H1 (cell line): ENCODE measurements around the gene CD244. TPM values are rescaled to one million over a fixed set of nuclear protein-coding genes. Genes with fewer than 3 reads are reported as not detected.

Source experiments
- CTCF ChIA-PET: fragments of 300-600 bp; sonication (Branson Sonifier 250); formaldehyde crosslinking; loops from one replicate; lab custom pipeline; 2021; ENCODE audit not compliant: partially characterized antibody; lab: Charles Lee
- POLR2A ChIA-PET: fragments of 300-600 bp; sonication (Branson Sonifier 250); formaldehyde crosslinking; loops from one replicate; lab custom pipeline; 2021; ENCODE audit warnings: inconsistent platforms; ENCODE audit not compliant: partially characterized antibody; lab: Charles Lee
- DNase-seq, 2 experiments: peaks; one replicate each; pipeline versions ENCODE4 v3.0.0 to v3.0.0-alpha.2; 2010 to 2022; ENCODE audit warnings: low spot score in 2 of 2, low read depth in 1 of 2, mixed read lengths in 1 of 2
- FAIRE-seq: peaks from 2 replicates; lab custom pipeline; 2011; peaks lifted over from hg19 to GRCh38; lab: Jason Lieb, UNC
- H2AFZ ChIP-seq: 2 replicates; pipeline ENCODE4 v1.8.1; 2012; ENCODE audit warnings: low read length, inconsistent platforms
- H2AK5ac ChIP-seq: 2 replicates; pipeline ENCODE4 v1.6.1; 2013; ENCODE audit warnings: low read depth, low read length
- H2BK120ac ChIP-seq: replicated peaks from 2 replicates; pipeline ENCODE3; 2013; ENCODE audit warnings: low read depth, low read length, inconsistent platforms
- H2BK12ac ChIP-seq: 2 replicates; pipeline ENCODE4 v1.6.1; 2013; ENCODE audit warnings: low read depth, low read length
- H2BK15ac ChIP-seq: 2 replicates; pipeline ENCODE4 v1.6.1; 2013; ENCODE audit warnings: low read length
- H2BK20ac ChIP-seq: 2 replicates; pipeline ENCODE4 v1.6.1; 2013; ENCODE audit warnings: low read length
- H2BK5ac ChIP-seq: 2 replicates; pipeline ENCODE4 v1.6.1; 2013; ENCODE audit warnings: low read depth, low read length
- H3K14ac ChIP-seq: 2 replicates; pipeline ENCODE4 v1.6.1; 2013; ENCODE audit warnings: inconsistent platforms; ENCODE audit not compliant: insufficient read length
- H3K18ac ChIP-seq: 2 replicates; pipeline ENCODE4 v1.6.1; 2013; ENCODE audit warnings: low read length; ENCODE audit errors: extremely low read depth
- H3K23ac ChIP-seq: 2 replicates; pipeline ENCODE4 v1.6.1; 2013; ENCODE audit warnings: inconsistent platforms; ENCODE audit not compliant: insufficient read length
- H3K23me2 ChIP-seq: 2 replicates; pipeline ENCODE4 v1.6.1; 2013; ENCODE audit warnings: low read depth, low read length
- H3K27ac ChIP-seq: 2 replicates; pipeline ENCODE4 v1.6.1; 2011; ENCODE audit warnings: low read depth, low read length, inconsistent platforms
- H3K27me3 ChIP-seq, 4 experiments: replicated peaks in 1 of 4; 1 replicate in 1 of 4; 2 replicates in 3 of 4; pipeline versions ENCODE4 v1.6.1 to v1.8.1; 2011 to 2013; ENCODE audit warnings: low read length in 3 of 4, mild to moderate bottlenecking in 3 of 4, inconsistent platforms in 2 of 4, mixed read lengths in 2 of 4, moderate library complexity in 1 of 4; ENCODE audit not compliant: control insufficient read depth in 3 of 4, insufficient read depth in 3 of 4; ENCODE audit errors: extremely low read depth in 1 of 4
- H3K36me3 ChIP-seq, 4 experiments: 2 replicates each; pipeline versions ENCODE4 v1.6.1 to v1.8.1; 2011 to 2013; ENCODE audit warnings: mild to moderate bottlenecking in 4 of 4, low read length in 3 of 4, moderate library complexity in 2 of 4, control low read depth in 1 of 4, inconsistent platforms in 1 of 4; ENCODE audit not compliant: insufficient read depth in 4 of 4, control insufficient read depth in 2 of 4
- H3K4ac ChIP-seq: replicated peaks from 2 replicates; pipeline ENCODE3; 2013; ENCODE audit warnings: low read length, low read depth, mixed read lengths, inconsistent platforms; ENCODE audit not compliant: insufficient read length
- H3K4me1 ChIP-seq, 4 experiments: replicated peaks in 1 of 4; 1 replicate in 1 of 4; 2 replicates in 3 of 4; pipeline versions ENCODE4 v1.6.1 to v1.8.1; 2011 to 2013; ENCODE audit warnings: low read length in 3 of 4, inconsistent platforms in 2 of 4, mixed read lengths in 1 of 4; ENCODE audit not compliant: insufficient read depth in 4 of 4, control insufficient read depth in 3 of 4
- H3K4me2 ChIP-seq, 2 experiments: 2 replicates each; pipeline versions ENCODE4 v1.6.1 to v1.8.1; 2011 to 2013; ENCODE audit warnings: low read depth in 2 of 2, low read length in 2 of 2, control low read depth in 1 of 2, inconsistent platforms in 1 of 2, mild to moderate bottlenecking in 1 of 2; ENCODE audit not compliant: insufficient read depth in 1 of 2
- H3K4me3 ChIP-seq, 4 experiments: fragments of 200-600, 300-600 bp in 1 of 4; sonication (generic), shearing (Covaris generic), sonication (Bioruptor Twin) in 1 of 4; 2 replicates each; pipeline versions ENCODE4 v1.5.1 to v1.8.1; 2011 to 2016; ENCODE audit warnings: low read length in 4 of 4, low read depth in 3 of 4, control low read depth in 2 of 4, inconsistent platforms in 2 of 4, mild to moderate bottlenecking in 2 of 4, mixed read lengths in 1 of 4, moderate library complexity in 1 of 4; ENCODE audit not compliant: insufficient read depth in 2 of 4; ENCODE audit errors: extremely low read depth in 1 of 4
- H3K56ac ChIP-seq: replicated peaks from 2 replicates; pipeline ENCODE3; 2013; ENCODE audit warnings: low read depth, mild to moderate bottlenecking, mixed read lengths, low read length, inconsistent platforms; ENCODE audit not compliant: insufficient read length
- H3K79me1 ChIP-seq: 2 replicates; pipeline ENCODE4 v1.6.1; 2013; ENCODE audit warnings: low read depth, low read length, control low read depth
- H3K79me2 ChIP-seq, 2 experiments: 2 replicates each; pipeline versions ENCODE4 v1.6.1 to v1.8.1; 2012 to 2013; ENCODE audit warnings: low read length in 2 of 2, mild to moderate bottlenecking in 2 of 2, inconsistent platforms in 1 of 2; ENCODE audit not compliant: insufficient read depth in 2 of 2, control insufficient read depth in 1 of 2
- H3K9ac ChIP-seq, 4 experiments: replicated peaks in 1 of 4; 1 replicate in 1 of 4; 2 replicates in 3 of 4; pipeline versions ENCODE4 v1.6.1 to v1.8.1; 2011 to 2013; ENCODE audit warnings: low read depth in 3 of 4, low read length in 3 of 4, control low read depth in 2 of 4, mild to moderate bottlenecking in 2 of 4, moderate library complexity in 2 of 4, inconsistent platforms in 1 of 4; ENCODE audit errors: extremely low read depth in 1 of 4
- H3K9me3 ChIP-seq, 2 experiments: 2 replicates each; pipeline versions ENCODE4 v1.6.1 to v1.8.1; 2012 to 2013; ENCODE audit warnings: mild to moderate bottlenecking in 2 of 2, moderate library complexity in 2 of 2, control low read depth in 1 of 2, inconsistent platforms in 1 of 2, low read depth in 1 of 2, low read length in 1 of 2, mixed read lengths in 1 of 2; ENCODE audit not compliant: insufficient read depth in 2 of 2
- H4K20me1 ChIP-seq, 2 experiments: replicated peaks in 1 of 2; 2 replicates each; pipeline versions ENCODE3 to v1.8.1; 2011 to 2013; ENCODE audit warnings: inconsistent platforms in 2 of 2, low read length in 2 of 2, mild to moderate bottlenecking in 1 of 2; ENCODE audit not compliant: insufficient read depth in 2 of 2, control insufficient read depth in 1 of 2
- H4K5ac ChIP-seq: 2 replicates; pipeline ENCODE4 v1.6.1; 2013; ENCODE audit warnings: low read length, low read depth, mixed read lengths, inconsistent platforms; ENCODE audit not compliant: insufficient read length
- H4K8ac ChIP-seq: 2 replicates; pipeline ENCODE4 v1.8.0; 2013; ENCODE audit warnings: mild to moderate bottlenecking, moderate library complexity, low read length, inconsistent platforms; ENCODE audit not compliant: insufficient read depth; ENCODE audit errors: extremely low read depth
- H4K91ac ChIP-seq: replicated peaks from 2 replicates; pipeline ENCODE3; 2013; ENCODE audit warnings: low read length, mixed read lengths, inconsistent platforms; ENCODE audit not compliant: insufficient read length
- CBX5 ChIP-seq: fragments of 300-800, 300-1000 bp; sonication (generic); IDR thresholded peaks from 2 replicates; pipeline ENCODE4 v1.7.1; 2016; ENCODE audit warnings: antibody characterized with exemption, low read length, low read depth
- SIN3A ChIP-seq, 2 experiments: IDR thresholded peaks in 1 of 2; conservative IDR thresholded peaks in 1 of 2; 2 replicates each; pipeline ENCODE4 v1.6.1; 2011 to 2012; ENCODE audit warnings: low read length in 2 of 2, improper control_type of control experiment in 1 of 2, low read depth in 1 of 2, mild to moderate bottlenecking in 1 of 2
- SIX5 ChIP-seq: IDR thresholded peaks from 2 replicates; pipeline ENCODE4 v1.6.1; 2011; ENCODE audit warnings: mild to moderate bottlenecking, low read depth, low read length
- SP1 ChIP-seq: IDR thresholded peaks from 2 replicates; pipeline ENCODE4 v1.6.1; 2011; ENCODE audit warnings: low read depth, low read length
- WGBS, 2 experiments: shearing (Covaris generic) in 1 of 2; methylation state at CpG; one replicate each; pipeline versions ENCODE4 v1.1.6 to v1.1.7; 2013 to 2015; ENCODE audit warnings: low lambda C conversion rate in 2 of 2, mixed read lengths in 2 of 2, inconsistent platforms in 1 of 2, low coverage in 1 of 2, missing lambda C conversion rate in 1 of 2; ENCODE audit not compliant: insufficient replicate concordance in 2 of 2, insufficient coverage in 1 of 2, insufficient read length in 1 of 2; ENCODE audit errors: extremely low coverage in 1 of 2, missing lambda C conversion rate in 1 of 2; 5-methylcytosine and 5-hydroxymethylcytosine counted together
- polyA plus RNA-seq, 7 experiments: library from polyadenylated mRNA; depleted of rRNA in 3 of 7; stranded (reverse) in 5 of 7; unstranded in 2 of 7; fragments of >200 nt in 5 of 7; fragments of 200-250 nt in 2 of 7; gene quantifications; 1 replicate in 5 of 7; 2 replicates in 1 of 7; 4 replicates in 1 of 7; pipeline versions ENCODE4 v1.2.1 to v1.2.3, GENCODE V29; 2011 to 2013; ENCODE audit warnings: missing spikeins in 2 of 7, mixed read lengths in 2 of 7
- total RNA-seq: library from RNA; stranded (reverse); fragmentation: NEBNext Ultra II Directional; extraction: Animal tissue kit (Norgen Biotek cat#: 25700); gene quantifications from 2 replicates; pipeline ENCODE4 v1.2.1, GENCODE V29; 2021

Gene CD244
- total and polyA plus RNA-seq, 2 of the 8 experiments (the other 6 are each of a cell fraction or from before 2014, with no cell fraction given) = not detected

DNA sequence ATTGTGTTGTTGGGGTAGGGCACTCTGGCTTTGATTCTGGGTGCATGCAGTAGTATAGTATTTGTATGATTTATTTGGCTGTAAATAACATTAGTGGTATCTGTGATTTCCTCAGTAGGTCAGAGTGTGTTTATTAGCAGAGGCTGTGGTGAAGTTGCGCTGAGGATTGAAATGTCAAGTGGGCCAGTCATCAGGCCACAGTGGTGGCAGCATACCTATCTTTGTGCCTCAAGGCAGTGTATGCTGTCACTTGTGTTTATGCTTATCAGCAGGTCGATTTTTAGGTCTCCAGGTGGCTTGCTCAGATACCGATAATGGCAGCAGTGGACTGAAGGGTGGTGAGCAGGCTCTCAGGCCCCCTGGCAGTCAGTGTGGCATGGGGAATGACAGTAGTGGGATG is 55.4 kb downstream of the CD244 start:
- no peak overlapping the region for H2AK5ac ChIP-seq
- 88% methylated on average over 3 of the region's 3 CpGs; no CpG with 5 or more reads in 1 of the 2 experiments for WGBS, 2 experiments
- H3K14ac ChIP-seq = no peak overlapping the region
- H3K23me2 ChIP-seq = no peaks in the 10 kb centered on the region
- H3K79me1 ChIP-seq = no peaks in the 10 kb centered on the region
- H2AFZ ChIP-seq = no peak overlapping the region
- H3K23ac ChIP-seq = no peak overlapping the region
- no peak overlapping the region for H2BK120ac ChIP-seq
- no peak overlapping the region for H3K27ac ChIP-seq
- H3K56ac ChIP-seq = no peak overlapping the region
- H3K9ac ChIP-seq = no peak overlapping the region; a peak in 1 of 7 replicates
- H3K79me2 ChIP-seq = no peaks in the 10 kb centered on the region
- DNase-seq (no peak), FAIRE-seq (no peak)
- H3K4me2 ChIP-seq = no peak overlapping the region
- ChIA-PET POLR2A (interaction anchor here (0.9 kb wide), 1 partner anchor 11 kb away, joined by 4 read pairs; no protein-coding TSS in a partner anchor), CTCF (interaction anchor here (0.7 to 2.7 kb wide), 13 partner anchors 9 to 126 kb away, joined by 3 to 16 read pairs (median 5); no protein-coding TSS in a partner anchor)
- H4K8ac ChIP-seq = no peak overlapping the region
- no peaks in the 10 kb centered on the region for H3K36me3 ChIP-seq
- H3K4me1 ChIP-seq = peaks cover 0 to 7% (median 2%) of the 10 kb centered on the region in 4 experiments; a peak in 3 of 7 replicates
- H2BK5ac ChIP-seq = 0 out of 2 replicates have a peak overlapping the region, but pooled peaks have one; percentile 12
- no peak overlapping the region for H3K18ac ChIP-seq
- H3K4ac ChIP-seq = no peak overlapping the region
- H3K9me3 ChIP-seq = no peaks in the 10 kb centered on the region
- H2BK15ac ChIP-seq = no peak overlapping the region
- H3K27me3 ChIP-seq = no peaks in the 10 kb centered on the region
- H4K91ac ChIP-seq = no peak overlapping the region
- H2BK12ac ChIP-seq = no peak overlapping the region
- H4K5ac ChIP-seq = no peak overlapping the region
- H4K20me1 ChIP-seq = no peaks in the 10 kb centered on the region
- H3K4me3 ChIP-seq = no peak overlapping the region
- H2BK20ac ChIP-seq = no peak overlapping the region
- TF ChIP-seq SIX5 (no peak), CBX5 (no peak), SIN3A (conservative IDR thresholded peaks at IDR 0.05 in 1 of 2, IDR thresholded peaks at IDR 0.05 in 1 of 2; ENCODE audit: low read depth in 1 of 2, low read length in 2 of 2) (no peak), SP1 (no peak)
